NCI-H460 (cell line): ENCODE results near the gene PRPH. TPM values are rescaled to one million over a fixed set of nuclear protein-coding genes. Genes with fewer than 3 reads are reported as not detected.
"Not testable (repeated sequence)": the region's sequence is repeated elsewhere in the genome, so short reads cannot be mapped to it uniquely, and the experiment has no call there.

Experiments
- DNase-seq: peaks from one replicate; pipeline ENCODE4 v3.0.0-alpha.2; 2016; ENCODE audit warnings: low read depth; ENCODE audit errors: extremely low read depth
- total RNA-seq: library from RNA; depleted of rRNA; stranded (reverse); fragments of >200 nt; shearing (Covaris generic); gene quantifications from 2 replicates; pipeline ENCODE4 v1.2.3, GENCODE V29; 2014

Gene PRPH
- total RNA-seq, 1 experiment from 2014 or later, result 3.4 TPM

GRCh38 chr12:49296836-49297694 is 2.1 kb downstream of the PRPH start:
- peak; percentile 65 for DNase-seq

- no peak for DNase-seq
These were observed 2.7 kb downstream of the PRPH start for GRCh38 chr12:49297695-49298060.

GRCh38 chr12:49298160-49298559 is 3.2 kb downstream of the PRPH start:
- DNase-seq, result no peak

- no peak for DNase-seq
These were observed 6.8 kb downstream of the PRPH start for GRCh38 chr12:49301760-49302159.

GRCh38 chr12:49304161-49304560 is 9.2 kb downstream of the PRPH start:
- no peak for DNase-seq

GRCh38 chr12:49305762-49306510 is 11.0 kb downstream of the PRPH start:
- no peak for DNase-seq

- no peak for DNase-seq
These were observed 14.4 kb downstream of the PRPH start for GRCh38 chr12:49309386-49309785.

GRCh38 chr12:49310451-49311000 is 15.6 kb downstream of the PRPH start:
- DNase-seq, result not testable (repeated sequence)

- no peak for DNase-seq
These were observed 19.9 kb downstream of the PRPH start for GRCh38 chr12:49314811-49315210.

GRCh38 chr12:49317118-49317517 is 22.2 kb downstream of the PRPH start:
- not testable (repeated sequence) for DNase-seq

GRCh38 chr12:49320411-49321103 is 25.6 kb downstream of the PRPH start:
- DNase-seq, result not testable (repeated sequence)

GRCh38 chr12:49322367-49322707 is 27.4 kb downstream of the PRPH start:
- DNase-seq, result no peak

- DNase-seq, result peak; percentile 99
These were observed 28.0 kb downstream of the PRPH start, which contains the start of gene TROAP for GRCh38 chr12:49322708-49323523. Gene TROAP (plus strand): TSS chr12:49323255. CDS start chr12:49323609, 354 bp downstream.

- DNase-seq, result no peak
These were observed 28.7 kb downstream of the PRPH start for GRCh38 chr12:49323524-49324097.

- DNase-seq, result no peak
These were observed 30.7 kb downstream of the PRPH start for GRCh38 chr12:49325606-49326005.

- DNase-seq, result no peak
These were observed 32.4 kb downstream of the PRPH start for GRCh38 chr12:49327368-49327767.

- no peak for DNase-seq
These were observed 32.9 kb downstream of the PRPH start for GRCh38 chr12:49327887-49328286.

- DNase-seq, result no peak
These were observed 33.9 kb downstream of the PRPH start for GRCh38 chr12:49328816-49329215.

GRCh38 chr12:49330032-49330619 is 35.2 kb downstream of the PRPH start:
- no peak for DNase-seq
